ENCODE data around the gene AHNAK2. TPM values are rescaled to one million over a fixed set of nuclear protein-coding genes. Genes with fewer than 3 reads are reported as not detected.
A peak's percentile ranks its signal among the peaks of the same experiment; 100 is the strongest.

The AHNAK2 gene
- total RNA-seq, 1 experiment from 2014 or later = 45.0 TPM

GRCh38 chr14:104975481-104976197 lies 2.5 kb downstream of the AHNAK2 start:
- H3K79me2 ChIP-seq (ENCODE audit: insufficient read depth, low read length) = peaks cover 4% of the 10 kb centered on the region; the same call in 1 of the 2 replicates
- no peak for TF ChIP-seq JUND (IDR thresholded peaks at IDR 0.05)
- TF ChIP-seq CTCF (IDR thresholded peaks at IDR 0.05 in 2 of 3, conservative IDR thresholded peaks at IDR 0.05 in 1 of 3; ENCODE audit: borderline replicate concordance in 1 of 3, insufficient read depth in 1 of 3, low read depth in 2 of 3, low read length in 2 of 3) = peak in 1 of 3 experiments; percentile 48; a peak in 2 of 6 replicates
- TF ChIP-seq POLR2AphosphoS5 (IDR thresholded peaks at IDR 0.05; ENCODE audit: low read depth, low read length) = no peak
- no peak overlapping the region for H3K4me3 ChIP-seq (replicated peaks in 1 of 2; ENCODE audit: low read depth in 1 of 2, low read length in 2 of 2)
- no peaks in the 10 kb centered on the region for H3K9me3 ChIP-seq (ENCODE audit: control insufficient read depth in 1 of 2, insufficient read depth in 1 of 2, low read depth in 1 of 2, low read length in 2 of 2)
- ChIA-PET CTCF (interaction anchor here (0.6 to 5.3 kb wide), 5 partner anchors 9 to 71 kb away, joined by 3 to 56 read pairs (median 3); no protein-coding TSS in a partner anchor), POLR2A (interaction anchor here (1.0 kb wide), 1 partner anchor 70 kb away, joined by 3 read pairs; no protein-coding TSS in a partner anchor), RAD21 (ENCODE audit: low non-redundant PET in 1 of 2, low total read pairs in 2 of 2, uncharacterized antibody in 2 of 2, unreplicated experiment in 2 of 2) (interaction anchor here in 1 of 2 experiments (0.7 kb wide), 1 partner anchor 71 kb away, joined by 3 read pairs; no protein-coding TSS in a partner anchor)
- no TSS peak for BruUV-seq (replicated peaks)
- intact Hi-C loops (cut with micrococcal nuclease) = loop anchor here (1.0 to 10.0 kb wide), 2 partner anchors 70 to 189 kb away; partner anchors contain the start of gene JAG2
- no peaks in the 10 kb centered on the region for H3K27me3 ChIP-seq (ENCODE audit: insufficient read depth, low read length)
- H4K20me1 ChIP-seq (ENCODE audit: insufficient read depth) = no peaks in the 10 kb centered on the region
- peak overlapping the region; percentile 90 for H3K4me2 ChIP-seq (ENCODE audit: low read length)
- peak overlapping the region; percentile 98 for H3K27ac ChIP-seq (ENCODE audit: low read depth, low read length)
- no peak for DNase-seq (ENCODE audit: low read depth, low spot score)
- no peak for ATAC-seq
- H3K4me1 ChIP-seq (ENCODE audit: control insufficient read depth in 1 of 2, insufficient read depth in 2 of 2, low read length in 2 of 2) = peaks cover 74 to 95% of the 10 kb centered on the region in 2 experiments
- H3K9ac ChIP-seq (ENCODE audit: low read length) = peak overlapping the region; percentile 80; the same call in 1 of the 2 replicates
- no peak overlapping the region for H2AFZ ChIP-seq (ENCODE audit: low read depth, low read length, poor library complexity, severe bottlenecking)
- no peaks in the 10 kb centered on the region for H3K36me3 ChIP-seq (ENCODE audit: control insufficient read depth in 1 of 2, insufficient read depth in 2 of 2, low read length in 2 of 2)
- no peaks in the 10 kb centered on the region for H3K9me2 ChIP-seq (ENCODE audit: insufficient read depth)

Data from HCT116 (cell line).